Vagina (tissue), 2 donors: ENCODE measurements around the gene ECM1.

Source experiments
- CTCF ChIP-seq, 3 experiments: fragments of 450-650 bp in 2 of 3; fragments of 200-600 bp in 1 of 3; sonication (generic) in 1 of 3; IDR thresholded peaks; one replicate each; pipeline ENCODE4 v1.5.1; 2017 to 2019; ENCODE audit warnings: antibody characterized with exemption in 3 of 3, mild to moderate bottlenecking in 2 of 3, moderate library complexity in 2 of 3
- POLR2A ChIP-seq, 2 donors: fragments of 450-650 bp; IDR thresholded peaks; one replicate each; pipeline ENCODE4 v1.6.1; 2017; ENCODE audit warnings: antibody characterized with exemption in 2 of 2, mild to moderate bottlenecking in 2 of 2, moderate library complexity in 2 of 2

- peak in 1 of 3 experiments; percentile 3 for TF ChIP-seq CTCF (IDR thresholded peaks at IDR 0.05)
- TF ChIP-seq POLR2A (IDR thresholded peaks at IDR 0.05) = no peak
Observed at GRCh38 chr1:150516050-150516591, 8.2 kb downstream of the ECM1 start.
